Loucy (cell line): ENCODE results near the gene PNCK.

Source experiments
- H2AFZ ChIP-seq: fragments of 200-600 bp; sonication (generic); 2 replicates; pipeline ENCODE4 v1.6.0; 2016; ENCODE audit warnings: antibody characterized with exemption, mild to moderate bottlenecking, low read length, moderate library complexity
- H3F3A ChIP-seq: fragments of 200-600 bp; 2 replicates; pipeline ENCODE4 v1.6.0; 2016; ENCODE audit warnings: antibody characterized with exemption, low read depth, mild to moderate bottlenecking
- H3K27me3 ChIP-seq: fragments of 200-600 bp; sonication (generic); 2 replicates; pipeline ENCODE4 v1.6.1; 2014; ENCODE audit warnings: low read length, mild to moderate bottlenecking; ENCODE audit not compliant: insufficient read depth, poor library complexity, severe bottlenecking
- H3K36me3 ChIP-seq: fragments of 200-600 bp; sonication (generic); 2 replicates; pipeline ENCODE4 v1.6.1; 2016; ENCODE audit warnings: low read length; ENCODE audit not compliant: insufficient read depth
- H3K4me1 ChIP-seq: fragments of 200-600 bp; sonication (generic); 2 replicates; pipeline ENCODE4 v1.5.1; 2014; ENCODE audit warnings: low read length, mild to moderate bottlenecking; ENCODE audit not compliant: insufficient read depth, poor library complexity, severe bottlenecking
- H3K4me2 ChIP-seq: fragments of 200-600 bp; sonication (generic); 2 replicates; pipeline ENCODE4 v1.6.0; 2014; ENCODE audit warnings: antibody characterized with exemption, low read length, low read depth, mild to moderate bottlenecking; ENCODE audit not compliant: poor library complexity, severe bottlenecking
- H3K4me3 ChIP-seq: fragments of 200-600 bp; sonication (generic); 2 replicates; pipeline ENCODE4 v1.5.1; 2014; ENCODE audit warnings: low read length, mild to moderate bottlenecking, mixed read lengths; ENCODE audit not compliant: poor library complexity, severe bottlenecking
- H3K79me2 ChIP-seq: fragments of 200-600 bp; sonication (generic); 2 replicates; pipeline ENCODE4 v1.6.1; 2014; ENCODE audit warnings: low read length; ENCODE audit not compliant: insufficient read depth
- H3K9ac ChIP-seq: fragments of 200-600 bp; sonication (generic); 2 replicates; pipeline ENCODE4 v1.6.0; 2014; ENCODE audit warnings: mild to moderate bottlenecking, low read depth, low read length, moderate library complexity; ENCODE audit not compliant: poor library complexity, severe bottlenecking
- H3K9me2 ChIP-seq: fragments of 200-600 bp; sonication (generic); replicated peaks from 2 replicates; pipeline ENCODE4 v1.6.1; 2016; ENCODE audit warnings: low read depth, low read length, mixed read lengths
- H3K9me3 ChIP-seq: fragments of 200-600 bp; sonication (generic); 2 replicates; pipeline ENCODE4 v1.6.1; 2014; ENCODE audit warnings: mild to moderate bottlenecking, antibody characterized with exemption, low read length, low read depth; ENCODE audit not compliant: insufficient read depth
- H4K20me1 ChIP-seq: fragments of 200-600 bp; sonication (generic); 2 replicates; pipeline ENCODE4 v1.6.0; 2014; ENCODE audit warnings: antibody characterized with exemption, low read length, mild to moderate bottlenecking; ENCODE audit not compliant: insufficient read depth, poor library complexity, severe bottlenecking
- CTCF ChIP-seq: fragments of 200-600 bp; sonication (generic); conservative IDR thresholded peaks from 2 replicates; pipeline ENCODE4 v1.5.1; 2014; ENCODE audit warnings: mild to moderate bottlenecking, antibody characterized with exemption, low read length
- EZH2phosphoT487 ChIP-seq: fragments of 200-600 bp; IDR thresholded peaks from 2 replicates; pipeline ENCODE4 v1.6.1; 2018; ENCODE audit warnings: antibody characterized with exemption, mild to moderate bottlenecking, moderate library complexity, borderline replicate concordance

The PNCK gene

GRCh38 chrX:153673428-153674218 is at the start of gene PNCK:
Gene PNCK, minus strand, starts transcription at chrX:153673813. Its CDS starts 737 bp downstream, at chrX:153673076.
- no peaks in the 10 kb centered on the region for H3K4me1 ChIP-seq
- no peaks in the 10 kb centered on the region for H3K9me3 ChIP-seq
- TF ChIP-seq CTCF = no peak
- no peak for TF ChIP-seq EZH2phosphoT487
- H4K20me1 ChIP-seq = no peaks in the 10 kb centered on the region
- no peak within 1 kb of the TSS for H3K4me3 ChIP-seq
- no peaks in the 10 kb centered on the region for H3K36me3 ChIP-seq
- H3K27me3 ChIP-seq = no peaks in the 10 kb centered on the region
- no peak within 1 kb of the TSS for H2AFZ ChIP-seq
- no peak within 1 kb of the TSS for H3K4me2 ChIP-seq
- no peaks in the 10 kb centered on the region for H3F3A ChIP-seq
- no peaks in the 10 kb centered on the region for H3K9me2 ChIP-seq
- H3K79me2 ChIP-seq = no peaks in the 10 kb centered on the region
- no peak within 1 kb of the TSS for H3K9ac ChIP-seq

GRCh38 chrX:153722704-153723350 is 49.2 kb upstream of the PNCK start:
- Histone ChIP-seq H3K4me3 (peak overlapping the region; percentile 77), H3K9me3 (no peaks in the 10 kb centered on the region), H2AFZ (no peak overlapping the region), H3K9me2 (no peaks in the 10 kb centered on the region), H3K36me3 (peaks cover 24% of the 10 kb centered on the region; the same call in 1 of the 2 replicates), H3K27me3 (no peaks in the 10 kb centered on the region), H3K4me2 (peak overlapping the region; percentile 83), H3K9ac (peak overlapping the region; percentile 88), H3F3A (no peaks in the 10 kb centered on the region), H3K4me1 (peaks cover 32% of the 10 kb centered on the region), H4K20me1 (peaks cover 30% of the 10 kb centered on the region), H3K79me2 (peaks cover 65% of the 10 kb centered on the region)
- no peak for TF ChIP-seq CTCF
- TF ChIP-seq EZH2phosphoT487 = no peak

GRCh38 chrX:153719701-153720100 is 46.1 kb upstream of the PNCK start:
- TF ChIP-seq EZH2phosphoT487 (no peak), CTCF (no peak)
- Histone ChIP-seq H3K9ac (no peak overlapping the region), H3K4me3 (no peak overlapping the region), H3K4me2 (peak overlapping the region; percentile 8), H3K27me3 (no peaks in the 10 kb centered on the region), H3K79me2 (peaks cover 69% of the 10 kb centered on the region), H4K20me1 (peaks cover 30% of the 10 kb centered on the region), H3F3A (no peaks in the 10 kb centered on the region), H3K36me3 (peaks cover 42% of the 10 kb centered on the region; the same call in 1 of the 2 replicates), H3K9me2 (no peaks in the 10 kb centered on the region), H3K4me1 (peaks cover 13% of the 10 kb centered on the region), H2AFZ (no peak overlapping the region), H3K9me3 (no peaks in the 10 kb centered on the region)
